Activated naive CD8-positive, alpha-beta T cell treated with anti-CD3 and anti-CD28 coated beads, Interleukin-2, amount 50 U/mL, for 24 hours (primary cell): ENCODE data around the gene DAPL1.
"Not testable (repeated sequence)": the region's sequence is repeated elsewhere in the genome, so short reads cannot be mapped to it uniquely, and the experiment has no call there.

Source experiments
- ATAC-seq: fragments of 150-1000 bp; cut with Tn5 transposase; one replicate; pipeline ENCODE4 v1.10.0; 2021
- DNase-seq: peaks from one replicate; pipeline ENCODE4 v3.0.0; 2021
- H3K27ac Mint-ChIP-seq: one replicate; pipeline ENCODE4 v1.8.0; 2021; ENCODE audit warnings: mild to moderate bottlenecking, mixed read lengths
- H3K27me3 Mint-ChIP-seq: one replicate; pipeline ENCODE4 v1.8.0; 2021; ENCODE audit warnings: mixed read lengths
- H3K36me3 Mint-ChIP-seq: one replicate; pipeline ENCODE4 v1.8.0; 2021; ENCODE audit warnings: low read depth, mixed read lengths
- H3K4me1 Mint-ChIP-seq: one replicate; pipeline ENCODE4 v1.8.0; 2021; ENCODE audit warnings: mixed read lengths
- H3K4me3 Mint-ChIP-seq: one replicate; pipeline ENCODE4 v1.8.0; 2021; ENCODE audit warnings: mild to moderate bottlenecking, moderate library complexity, mixed read lengths
- H3K9me3 Mint-ChIP-seq: one replicate; pipeline ENCODE4 v1.8.0; 2021; ENCODE audit warnings: mixed read lengths

DAPL1 gene

GRCh38 chr2:158861626-158862025, 66.5 kb downstream of the DAPL1 start:
- not testable (repeated sequence) for H3K27ac Mint-ChIP-seq, H3K4me3 Mint-ChIP-seq, ATAC-seq, H3K36me3 Mint-ChIP-seq, H3K27me3 Mint-ChIP-seq, H3K9me3 Mint-ChIP-seq, DNase-seq, H3K4me1 Mint-ChIP-seq

GRCh38 chr2:158865469-158865868, 70.4 kb downstream of the DAPL1 start:
- not testable (repeated sequence) for H3K4me1 Mint-ChIP-seq, H3K9me3 Mint-ChIP-seq, H3K27ac Mint-ChIP-seq, DNase-seq, ATAC-seq, H3K4me3 Mint-ChIP-seq, H3K27me3 Mint-ChIP-seq, H3K36me3 Mint-ChIP-seq
